ENCODE data around the gene TMEM130.
"Not testable (repeated sequence)": the region's sequence is repeated elsewhere in the genome, so short reads cannot be mapped to it uniquely, and the experiment has no call there.

The TMEM130 gene

GRCh38 chr7:98877692-98878364 is 8.0 kb upstream of the TMEM130 start:
- no peak for DNase-seq (ENCODE audit: extremely low read depth in 1 of 2, low read depth in 1 of 2)

- DNase-seq (ENCODE audit: extremely low read depth in 1 of 2, low read depth in 1 of 2), result no peak
These were observed 7.3 kb upstream of the TMEM130 start for GRCh38 chr7:98877146-98877545.

- no peak for DNase-seq (ENCODE audit: extremely low read depth in 1 of 2, low read depth in 1 of 2)
These were observed 5.7 kb upstream of the TMEM130 start for GRCh38 chr7:98875501-98875900.

GRCh38 chr7:98874942-98875341 is 5.1 kb upstream of the TMEM130 start:
- no peak for DNase-seq (ENCODE audit: extremely low read depth in 1 of 2, low read depth in 1 of 2)

- DNase-seq (ENCODE audit: extremely low read depth in 1 of 2, low read depth in 1 of 2), result not testable (repeated sequence)
These were observed 3.8 kb upstream of the TMEM130 start for GRCh38 chr7:98873610-98874009.

GRCh38 chr7:98872328-98872924 is 2.6 kb upstream of the TMEM130 start:
- DNase-seq (ENCODE audit: extremely low read depth in 1 of 2, low read depth in 1 of 2), result no peak

- no peak for DNase-seq (ENCODE audit: extremely low read depth in 1 of 2, low read depth in 1 of 2)
These were observed 1.1 kb upstream of the TMEM130 start for GRCh38 chr7:98870807-98871491.

- peak; percentile 20 to 43 for DNase-seq (ENCODE audit: extremely low read depth in 1 of 2, low read depth in 1 of 2)
These were observed 372 bp upstream of the TMEM130 start for GRCh38 chr7:98870121-98870651.

GRCh38 chr7:98869027-98869596 is 702 bp downstream of the TMEM130 start:
- no peak for DNase-seq (ENCODE audit: extremely low read depth in 1 of 2, low read depth in 1 of 2)

- no peak for DNase-seq (ENCODE audit: extremely low read depth in 1 of 2, low read depth in 1 of 2)
These were observed 1.4 kb downstream of the TMEM130 start for GRCh38 chr7:98868450-98868849.

- no peak for DNase-seq (ENCODE audit: extremely low read depth in 1 of 2, low read depth in 1 of 2)
These were observed 3.0 kb downstream of the TMEM130 start for GRCh38 chr7:98866765-98867164.

- no peak for DNase-seq (ENCODE audit: extremely low read depth in 1 of 2, low read depth in 1 of 2)
These were observed 3.5 kb downstream of the TMEM130 start for GRCh38 chr7:98866351-98866750.

GRCh38 chr7:98864731-98865453 is 4.9 kb downstream of the TMEM130 start:
- DNase-seq (ENCODE audit: extremely low read depth in 1 of 2, low read depth in 1 of 2), result no peak

GRCh38 chr7:98863601-98864000 is 6.2 kb downstream of the TMEM130 start:
- DNase-seq (ENCODE audit: extremely low read depth in 1 of 2, low read depth in 1 of 2), result no peak

GRCh38 chr7:98862716-98863420 is 6.9 kb downstream of the TMEM130 start:
- DNase-seq (ENCODE audit: extremely low read depth in 1 of 2, low read depth in 1 of 2), result no peak

GRCh38 chr7:98862203-98862602 is 7.6 kb downstream of the TMEM130 start:
- DNase-seq (ENCODE audit: extremely low read depth in 1 of 2, low read depth in 1 of 2), result no peak

- DNase-seq (ENCODE audit: extremely low read depth in 1 of 2, low read depth in 1 of 2), result no peak
These were observed 9.7 kb downstream of the TMEM130 start for GRCh38 chr7:98860071-98860470.

- no peak for DNase-seq (ENCODE audit: extremely low read depth in 1 of 2, low read depth in 1 of 2)
These were observed 14.0 kb downstream of the TMEM130 start for GRCh38 chr7:98855610-98856422.

GRCh38 chr7:98852826-98853225 is 17.0 kb downstream of the TMEM130 start:
- DNase-seq (ENCODE audit: extremely low read depth in 1 of 2, low read depth in 1 of 2), result no peak
